ENCODE data around the gene ERCC6L2.

DNA sequence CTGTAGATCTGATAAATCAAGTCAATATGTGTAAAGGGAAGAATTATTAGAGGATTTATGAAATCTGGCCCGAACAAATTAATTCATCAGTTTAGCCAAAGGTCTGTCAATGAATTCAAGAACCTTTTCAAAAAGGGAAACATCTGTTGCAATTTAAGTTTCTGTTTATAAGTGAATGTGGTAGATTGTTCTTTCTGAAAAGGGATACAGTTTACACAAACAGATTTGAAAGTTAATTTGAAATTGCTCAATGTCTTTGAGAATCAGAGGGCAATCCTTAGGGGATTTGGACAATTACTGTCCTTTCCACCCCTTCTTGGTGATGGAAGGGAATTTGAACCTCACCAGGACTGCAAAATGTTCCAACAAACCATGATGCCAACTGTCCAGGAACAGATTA lies 29.7 kb upstream of the ERCC6L2 start:
- TF ChIP-seq POLR2A (IDR thresholded peaks at IDR 0.05; ENCODE audit: low read depth, low read length) = no peak
- TF ChIP-seq TAF1 (IDR thresholded peaks at IDR 0.05; ENCODE audit: borderline replicate concordance, low read depth, low read length) = no peak
